ENCODE data around the gene SPRED2. TPM values are rescaled to one million over a fixed set of nuclear protein-coding genes. Genes with fewer than 3 reads are reported as not detected.

SPRED2 gene
- polyA plus RNA-seq, 1 donor from 2014 or later, result 5.3 TPM

DNA sequence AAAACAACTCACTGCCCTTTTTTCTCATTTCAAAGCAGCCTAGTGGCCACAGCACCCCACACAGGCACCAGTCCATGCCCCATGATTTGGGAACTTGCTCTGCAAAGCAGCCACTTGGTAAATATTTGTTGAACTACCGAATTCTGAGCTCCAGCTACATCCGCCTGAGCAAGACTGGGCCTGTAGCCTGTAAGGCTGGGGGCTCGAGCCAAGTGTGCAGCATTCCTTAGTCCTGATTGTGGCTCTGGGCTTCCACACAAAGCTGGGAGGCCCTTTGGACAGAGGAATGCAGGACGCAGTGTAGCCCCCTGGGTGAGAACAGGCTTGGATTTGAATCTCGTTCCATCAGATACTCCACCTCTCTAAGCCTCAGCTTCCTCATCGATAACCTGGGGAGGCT is 116.3 kb downstream of the SPRED2 start:
- Histone ChIP-seq H2AFZ (ENCODE audit: low read depth, low read length) (no peak overlapping the region), H3F3A (ENCODE audit: insufficient read depth, low read length, poor library complexity, severe bottlenecking) (no peaks in the 10 kb centered on the region), H3K4me2 (ENCODE audit: low read length) (no peak overlapping the region), H3K79me2 (replicated peaks; ENCODE audit: insufficient read depth, low read length) (no peaks in the 10 kb centered on the region), H3K4me3 (ENCODE audit: low read length) (no peak overlapping the region), H3K27me3 (ENCODE audit: insufficient read depth, low read depth, low read length) (no peaks in the 10 kb centered on the region), H3K27ac (ENCODE audit: low read length) (no peak overlapping the region), H3K36me3 (ENCODE audit: insufficient read depth, low read length) (peaks cover 17% of the 10 kb centered on the region), H3K9ac (ENCODE audit: low read length) (no peak overlapping the region), H3K9me3 (ENCODE audit: low read length) (no peaks in the 10 kb centered on the region), H4K20me1 (ENCODE audit: insufficient read depth) (no peaks in the 10 kb centered on the region), H3K9me2 (ENCODE audit: insufficient read depth, low read length) (no peaks in the 10 kb centered on the region)
- TF ChIP-seq RAD21 (conservative IDR thresholded peaks at IDR 0.05) (no peak), POLR2AphosphoS5 (IDR thresholded peaks at IDR 0.05) (no peak), EZH2 (IDR thresholded peaks at IDR 0.05; ENCODE audit: borderline replicate concordance, insufficient read depth, low read length, poor library complexity, severe bottlenecking) (no peak), EP300 (conservative IDR thresholded peaks at IDR 0.05; ENCODE audit: poor library complexity, severe bottlenecking) (no peak), SMC3 (conservative IDR thresholded peaks at IDR 0.05; ENCODE audit: poor library complexity) (no peak), TAF1 (IDR thresholded peaks at IDR 0.05; ENCODE audit: low read depth) (no peak), MXI1 (conservative IDR thresholded peaks at IDR 0.05; ENCODE audit: poor library complexity, severe bottlenecking) (no peak)
- TF ChIP-seq, protein P1, sequence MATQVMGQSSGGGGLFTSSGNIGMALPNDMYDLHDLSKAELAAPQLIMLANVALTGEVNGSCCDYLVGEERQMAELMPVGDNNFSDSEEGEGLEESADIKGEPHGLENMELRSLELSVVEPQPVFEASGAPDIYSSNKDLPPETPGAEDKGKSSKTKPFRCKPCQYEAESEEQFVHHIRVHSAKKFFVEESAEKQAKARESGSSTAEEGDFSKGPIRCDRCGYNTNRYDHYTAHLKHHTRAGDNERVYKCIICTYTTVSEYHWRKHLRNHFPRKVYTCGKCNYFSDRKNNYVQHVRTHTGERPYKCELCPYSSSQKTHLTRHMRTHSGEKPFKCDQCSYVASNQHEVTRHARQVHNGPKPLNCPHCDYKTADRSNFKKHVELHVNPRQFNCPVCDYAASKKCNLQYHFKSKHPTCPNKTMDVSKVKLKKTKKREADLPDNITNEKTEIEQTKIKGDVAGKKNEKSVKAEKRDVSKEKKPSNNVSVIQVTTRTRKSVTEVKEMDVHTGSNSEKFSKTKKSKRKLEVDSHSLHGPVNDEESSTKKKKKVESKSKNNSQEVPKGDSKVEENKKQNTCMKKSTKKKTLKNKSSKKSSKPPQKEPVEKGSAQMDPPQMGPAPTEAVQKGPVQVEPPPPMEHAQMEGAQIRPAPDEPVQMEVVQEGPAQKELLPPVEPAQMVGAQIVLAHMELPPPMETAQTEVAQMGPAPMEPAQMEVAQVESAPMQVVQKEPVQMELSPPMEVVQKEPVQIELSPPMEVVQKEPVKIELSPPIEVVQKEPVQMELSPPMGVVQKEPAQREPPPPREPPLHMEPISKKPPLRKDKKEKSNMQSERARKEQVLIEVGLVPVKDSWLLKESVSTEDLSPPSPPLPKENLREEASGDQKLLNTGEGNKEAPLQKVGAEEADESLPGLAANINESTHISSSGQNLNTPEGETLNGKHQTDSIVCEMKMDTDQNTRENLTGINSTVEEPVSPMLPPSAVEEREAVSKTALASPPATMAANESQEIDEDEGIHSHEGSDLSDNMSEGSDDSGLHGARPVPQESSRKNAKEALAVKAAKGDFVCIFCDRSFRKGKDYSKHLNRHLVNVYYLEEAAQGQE (IDR thresholded peaks at IDR 0.05; ENCODE audit: borderline replicate concordance), result no peak
- TF ChIP-seq, protein P2, sequence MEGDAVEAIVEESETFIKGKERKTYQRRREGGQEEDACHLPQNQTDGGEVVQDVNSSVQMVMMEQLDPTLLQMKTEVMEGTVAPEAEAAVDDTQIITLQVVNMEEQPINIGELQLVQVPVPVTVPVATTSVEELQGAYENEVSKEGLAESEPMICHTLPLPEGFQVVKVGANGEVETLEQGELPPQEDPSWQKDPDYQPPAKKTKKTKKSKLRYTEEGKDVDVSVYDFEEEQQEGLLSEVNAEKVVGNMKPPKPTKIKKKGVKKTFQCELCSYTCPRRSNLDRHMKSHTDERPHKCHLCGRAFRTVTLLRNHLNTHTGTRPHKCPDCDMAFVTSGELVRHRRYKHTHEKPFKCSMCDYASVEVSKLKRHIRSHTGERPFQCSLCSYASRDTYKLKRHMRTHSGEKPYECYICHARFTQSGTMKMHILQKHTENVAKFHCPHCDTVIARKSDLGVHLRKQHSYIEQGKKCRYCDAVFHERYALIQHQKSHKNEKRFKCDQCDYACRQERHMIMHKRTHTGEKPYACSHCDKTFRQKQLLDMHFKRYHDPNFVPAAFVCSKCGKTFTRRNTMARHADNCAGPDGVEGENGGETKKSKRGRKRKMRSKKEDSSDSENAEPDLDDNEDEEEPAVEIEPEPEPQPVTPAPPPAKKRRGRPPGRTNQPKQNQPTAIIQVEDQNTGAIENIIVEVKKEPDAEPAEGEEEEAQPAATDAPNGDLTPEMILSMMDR (IDR thresholded peaks at IDR 0.05; ENCODE audit: poor library complexity, severe bottlenecking), result no peak

DNA sequence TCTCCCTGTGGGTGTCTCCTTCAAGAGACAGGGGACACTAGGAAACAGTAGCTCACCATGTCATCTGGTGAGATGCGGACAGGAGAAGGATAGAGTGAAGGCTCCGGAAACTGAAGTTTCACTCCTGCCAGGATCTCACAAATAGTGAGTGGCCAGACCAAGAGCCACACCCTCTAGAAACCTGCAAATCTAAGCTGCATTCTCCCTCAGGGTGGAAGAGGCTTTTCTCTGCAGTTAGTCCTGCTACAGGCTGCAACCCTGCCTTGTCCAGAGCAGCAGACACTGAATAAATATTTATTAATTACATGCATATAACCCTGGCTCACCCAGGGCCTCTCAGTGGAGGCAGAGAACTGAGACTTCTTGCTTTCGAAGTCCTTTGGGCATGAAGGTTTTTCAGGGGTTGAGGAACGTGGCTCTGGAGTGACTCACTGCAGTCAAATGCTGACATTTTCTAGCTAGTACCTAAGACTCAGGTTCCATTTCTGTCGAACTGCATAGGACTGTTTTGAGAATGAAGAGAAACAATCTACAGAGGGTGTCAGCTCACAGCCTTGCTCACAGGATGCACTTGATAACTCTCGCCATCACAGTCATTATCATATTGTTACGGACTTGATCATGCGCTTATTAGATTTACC is 117.5 kb downstream of the SPRED2 start:
- H3K79me2 ChIP-seq (replicated peaks; ENCODE audit: insufficient read depth, low read length), result no peaks in the 10 kb centered on the region
- H3K4me3 ChIP-seq (ENCODE audit: low read length), result no peak overlapping the region
- no peak for TF ChIP-seq TAF1 (IDR thresholded peaks at IDR 0.05; ENCODE audit: low read depth)
- TF ChIP-seq, protein P2 (IDR thresholded peaks at IDR 0.05; ENCODE audit: poor library complexity, severe bottlenecking), result no peak
- no peak for TF ChIP-seq EP300 (conservative IDR thresholded peaks at IDR 0.05; ENCODE audit: poor library complexity, severe bottlenecking)
- no peak for TF ChIP-seq RAD21 (conservative IDR thresholded peaks at IDR 0.05)
- TF ChIP-seq EZH2 (IDR thresholded peaks at IDR 0.05; ENCODE audit: borderline replicate concordance, insufficient read depth, low read length, poor library complexity, severe bottlenecking), result no peak
- no peak for TF ChIP-seq MXI1 (conservative IDR thresholded peaks at IDR 0.05; ENCODE audit: poor library complexity, severe bottlenecking)
- no peak for TF ChIP-seq POLR2AphosphoS5 (IDR thresholded peaks at IDR 0.05)
- TF ChIP-seq, protein P1 (IDR thresholded peaks at IDR 0.05; ENCODE audit: borderline replicate concordance), result no peak
- no peak for TF ChIP-seq SMC3 (conservative IDR thresholded peaks at IDR 0.05; ENCODE audit: poor library complexity)
- H3K4me2 ChIP-seq (ENCODE audit: low read length), result no peak overlapping the region
- H3K27me3 ChIP-seq (ENCODE audit: insufficient read depth, low read depth, low read length), result no peaks in the 10 kb centered on the region
- no peaks in the 10 kb centered on the region for H3K9me2 ChIP-seq (ENCODE audit: insufficient read depth, low read length)
- peaks cover 17% of the 10 kb centered on the region for H3K36me3 ChIP-seq (ENCODE audit: insufficient read depth, low read length)
- no peaks in the 10 kb centered on the region for H4K20me1 ChIP-seq (ENCODE audit: insufficient read depth)
- no peak overlapping the region for H2AFZ ChIP-seq (ENCODE audit: low read depth, low read length)
- no peak overlapping the region for H3K9ac ChIP-seq (ENCODE audit: low read length)
- no peak overlapping the region for H3K27ac ChIP-seq (ENCODE audit: low read length)
- H3K9me3 ChIP-seq (ENCODE audit: low read length), result no peaks in the 10 kb centered on the region
- no peaks in the 10 kb centered on the region for H3F3A ChIP-seq (ENCODE audit: insufficient read depth, low read length, poor library complexity, severe bottlenecking)
